Pancreas (tissue), 10 donors: ENCODE data around the gene GATD1. TPM values are rescaled to one million over a fixed set of nuclear protein-coding genes. Genes with fewer than 3 reads are reported as not detected.
A peak's percentile ranks its signal among the peaks of the same experiment; 100 is the strongest.

Source experiments
- ATAC-seq, 4 donors: fragments of 200-7000 bp; cut with Tn5 transposase; one replicate each; pipeline versions ENCODE4 v1.8.0 to v1.9.1; 2020; ENCODE audit warnings: mild to moderate bottlenecking in 4 of 4, moderate library complexity in 4 of 4
- DNase-seq, 6 donors: peaks; one replicate each; pipeline ENCODE4 v3.0.0-alpha.2; 2020
- FAIRE-seq: peaks from 2 replicates; lab custom pipeline; 2012; peaks lifted over from hg19 to GRCh38; lab: Jason Lieb, UNC
- H3K27ac ChIP-seq, 4 donors: fragments of 200-600 bp; sonication (generic); 1 replicate in 3 of 4; 2 replicates in 1 of 4; pipeline versions ENCODE4 v1.5.0 to v1.8.0; 2020
- H3K27me3 ChIP-seq, 4 donors: fragments of 200-600 bp; one replicate each; pipeline ENCODE4 v1.8.0; 2021
- H3K36me3 ChIP-seq, 3 donors: fragments of 200-600 bp; sonication (generic) in 1 of 3; one replicate each; pipeline versions ENCODE4 v1.5.0 to v1.8.0; 2020 to 2021
- H3K4me1 ChIP-seq, 3 donors: fragments of 200-600 bp; one replicate each; pipeline ENCODE4 v1.8.0; 2021
- H3K4me3 ChIP-seq, 4 donors: fragments of 200-600 bp; sonication (generic) in 2 of 4; one replicate each; pipeline versions ENCODE4 v1.5.0 to v1.8.0; 2020 to 2021
- H3K9me3 ChIP-seq, 4 donors: fragments of 200-600 bp; one replicate each; pipeline ENCODE4 v1.8.0; 2021
- CTCF ChIP-seq, 4 donors: fragments of 200-600 bp; sonication (generic) in 3 of 4; IDR thresholded peaks; one replicate each; pipeline versions ENCODE4 v1.5.0 to v1.8.0; 2021; ENCODE audit warnings: antibody characterized with exemption in 4 of 4
- WGBS, 2 donors: extraction: QIAGEN DNeasy Blood & Tissue Kit; methylation state at CpG; one replicate each; pipeline ENCODE4 v1.1.7; 2013; 5-methylcytosine and 5-hydroxymethylcytosine counted together
- intact Hi-C, 3 donors: fragments of 100-400 bp; cut with DNase I; formaldehyde crosslinking; loops; one replicate each; pipeline versions ENCODE4 v1.11.1 to v1.14.2; 2022
- polyA plus RNA-seq, 2 donors: library from polyadenylated mRNA; stranded (reverse); fragments of 200-250 nt; gene quantifications; one replicate each; pipeline ENCODE4 v1.2.3, GENCODE V29; 2013
- total RNA-seq, 6 donors: library from RNA; stranded (reverse); fragmentation: NEBNext Ultra II Directional in 4 of 6; extraction: Animal tissue kit (Norgen Biotek cat#: 25700) in 4 of 6; gene quantifications; one replicate each; pipeline versions ENCODE4 v1.2.1 to v1.2.4, GENCODE V29; 2021 to 2023
- donor health status: healthy with polysubstance abuse.
- donor health status: DM: no; HTN: no; CAD: no; lungs with moderate emphysema.
- donor health status: DM: no; HTN: no; CAD: no.
- donor health status: control.
- donor health status: control.
- donor health status: Bipolar disorder and iron deficiency.
- donor health status: DM: yes; HTN: yes; CAD: no.
- donor health status: DM: no; HTN: no; CAD: no.
- donor health status: DM: no; HTN: no; CAD: no.
- donor health status: DM: yes; HTN: yes; CAD: no.

Gene GATD1
- total and polyA plus RNA-seq, 8 donors = 13.6 to 43.2 (median 21.5) TPM

GRCh38 chr11:809287-810039 lies 32.2 kb upstream of the GATD1 start, which contains the start of gene RPLP2:
RPLP2 (plus strand) TSS chr11:809967; CDS start chr11:810235, 268 bp downstream.
- no peaks in the 10 kb centered on the region for H3K9me3 ChIP-seq
- DNase-seq (peak; percentile 97 to 99 (median 98)), FAIRE-seq (no peak), ATAC-seq (peak; percentile 89 to 94 (median 89))
- no peaks in the 10 kb centered on the region for H3K27me3 ChIP-seq
- TF ChIP-seq CTCF (IDR thresholded peaks at IDR 0.05) = no peak
- H3K27ac ChIP-seq = peak within 1 kb of the TSS; percentile 69 to 97 (median 94)
- whole genome bisulfite sequencing, 2 donors = 0% methylated on average over 70 to 81 of the region's 81 CpGs
- H3K36me3 ChIP-seq = peaks cover 0 to 18% (median 13%) of the 10 kb centered on the region in 3 donors
- intact Hi-C loops = no loop called here
- peaks cover 4 to 24% (median 14%) of the 10 kb centered on the region in 3 donors for H3K4me1 ChIP-seq
- H3K4me3 ChIP-seq = peak within 1 kb of the TSS; percentile 90 to 100 (median 94)

DNA sequence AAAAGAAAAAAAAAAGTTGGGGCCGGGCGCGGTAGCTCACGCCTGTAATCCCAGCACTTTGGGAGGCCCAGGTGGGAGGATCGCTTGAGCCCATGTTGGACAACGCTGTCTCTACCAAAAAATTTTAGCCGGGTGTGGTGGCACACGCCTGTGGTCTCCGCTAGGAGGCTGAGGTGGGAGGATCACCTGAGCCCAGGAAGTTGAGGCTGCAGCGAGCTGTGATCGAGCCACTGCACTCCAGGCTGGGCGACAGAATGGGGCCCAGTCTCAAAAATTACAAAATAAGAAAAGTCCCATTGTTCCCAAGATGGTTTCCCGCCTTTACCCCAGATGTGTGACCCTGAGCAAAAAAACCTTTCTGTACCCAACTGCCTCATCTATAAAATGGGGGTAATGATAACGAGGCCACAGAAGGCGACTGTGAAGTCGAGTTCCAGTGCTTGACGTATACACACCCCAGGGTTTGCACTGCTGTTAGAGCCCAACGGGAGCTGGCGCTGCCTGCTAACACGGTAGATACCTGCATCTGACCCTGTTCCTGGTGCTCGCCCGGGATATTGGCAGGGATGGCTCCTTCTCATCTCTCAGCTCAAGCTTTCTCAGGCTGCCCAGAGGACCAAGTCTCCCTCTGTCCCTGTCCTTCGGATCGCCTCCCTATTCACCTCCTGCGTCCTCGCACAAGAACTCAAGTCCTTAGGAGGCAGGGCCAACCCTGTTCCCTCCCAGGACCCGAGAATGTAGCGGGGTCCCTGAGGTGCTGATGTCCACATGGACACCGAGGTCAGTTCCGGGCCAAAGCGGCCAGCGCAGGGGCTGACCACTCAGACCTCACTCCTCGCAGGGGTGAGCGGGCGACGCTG lies 31.4 kb upstream of the GATD1 start:
- H3K9me3 ChIP-seq = no peaks in the 10 kb centered on the region
- ATAC-seq = peak in 1 of 4 donors; percentile 0
- WGBS, 2 donors = 30 to 33% methylated on average over 36 of the region's 36 CpGs
- TF ChIP-seq CTCF (IDR thresholded peaks at IDR 0.05) = no peak
- peaks cover 0 to 16% (median 13%) of the 10 kb centered on the region in 3 donors for H3K36me3 ChIP-seq
- no peak for FAIRE-seq
- H3K4me3 ChIP-seq = peak overlapping the region; percentile 90 to 100 (median 94)
- no peaks in the 10 kb centered on the region for H3K27me3 ChIP-seq
- H3K4me1 ChIP-seq = peaks cover 7 to 28% (median 18%) of the 10 kb centered on the region in 3 donors
- DNase-seq = no peak
- peak overlapping the region; percentile 69 to 97 (median 94) for H3K27ac ChIP-seq
- intact Hi-C loops = no loop called here

DNA sequence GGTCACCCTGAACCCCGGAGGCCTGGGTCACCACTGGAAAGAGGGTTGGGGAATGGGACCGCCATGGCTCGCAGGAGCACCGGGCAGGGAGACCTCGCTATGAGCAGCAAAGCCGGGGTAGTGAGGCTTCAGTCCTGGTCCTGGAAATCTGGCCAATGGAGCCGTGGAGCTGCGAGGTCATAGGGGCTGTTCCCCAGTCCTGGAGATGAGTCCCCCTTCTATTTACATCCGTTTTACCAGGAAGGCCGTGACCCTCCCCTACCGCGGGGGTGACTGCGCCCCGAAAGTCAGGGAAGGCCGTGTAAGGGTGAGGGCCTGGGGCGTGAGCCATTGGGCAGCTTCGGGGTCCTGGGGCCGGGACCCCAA lies 27.3 kb upstream of the GATD1 start:
- Histone ChIP-seq H3K27me3 (no peaks in the 10 kb centered on the region), H3K9me3 (no peaks in the 10 kb centered on the region), H3K4me1 (peaks cover 7 to 16% (median 12%) of the 10 kb centered on the region in 3 donors), H3K36me3 (no peaks in the 10 kb centered on the region), H3K4me3 (peak overlapping the region; percentile 40 to 62 (median 54)), H3K27ac (peak overlapping the region; percentile 66 to 87 (median 78))
- ATAC-seq (no peak), DNase-seq (peak in 2 of 6 donors; percentile 43 to 76), FAIRE-seq (no peak)
- 9 to 11% methylated on average over 18 of the region's 18 CpGs for WGBS, 2 donors
- TF ChIP-seq CTCF (IDR thresholded peaks at IDR 0.05) = no peak
- intact Hi-C loops = no loop called here

DNA sequence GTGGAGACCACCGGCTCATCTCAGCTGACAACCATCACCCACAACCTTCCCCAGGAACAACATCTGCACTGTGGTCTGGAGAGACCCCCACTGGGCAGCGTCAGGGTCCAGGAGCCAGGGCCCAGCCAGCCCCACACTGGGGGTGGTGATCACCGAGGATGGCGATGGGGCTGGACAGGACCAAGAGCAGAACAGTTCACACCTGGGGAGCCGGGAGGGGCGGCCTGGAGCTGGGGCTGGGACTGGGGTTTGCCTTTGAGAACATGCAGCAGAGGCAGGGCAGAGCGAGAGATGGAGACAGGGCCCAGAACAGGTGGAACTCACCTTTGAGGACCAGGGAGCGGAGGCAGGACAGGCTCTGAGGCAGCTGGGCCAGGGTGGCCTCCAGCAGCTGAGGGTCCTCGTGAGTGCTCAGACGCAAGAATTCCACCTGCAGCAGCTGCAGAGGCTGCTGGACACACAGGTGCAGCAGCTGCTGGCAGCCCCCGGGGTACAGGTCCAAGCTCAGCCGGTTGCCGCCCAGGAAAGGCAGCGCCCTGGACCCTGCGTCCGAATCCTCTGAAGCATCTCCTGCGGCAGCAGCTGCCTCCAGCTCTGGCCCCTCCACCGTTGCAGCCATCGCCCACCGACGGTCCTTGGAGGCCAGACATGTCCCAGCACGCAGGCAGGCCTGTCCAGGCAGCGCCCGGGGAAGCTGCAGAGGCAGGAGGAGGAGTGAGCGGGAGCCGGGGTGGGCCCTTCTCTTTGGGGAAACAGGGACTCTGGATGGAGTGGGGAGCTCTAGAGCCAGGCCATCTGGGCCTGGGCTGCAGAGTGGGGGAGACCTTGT lies 26.7 kb upstream of the GATD1 start:
- no peak for TF ChIP-seq CTCF (IDR thresholded peaks at IDR 0.05)
- Histone ChIP-seq H3K27me3 (no peaks in the 10 kb centered on the region), H3K9me3 (no peaks in the 10 kb centered on the region), H3K27ac (no peak overlapping the region), H3K4me1 (peaks cover 7 to 16% (median 12%) of the 10 kb centered on the region in 3 donors), H3K4me3 (peak overlapping the region in 2 of 4 donors; percentile 55 to 62), H3K36me3 (no peaks in the 10 kb centered on the region)
- intact Hi-C loops = no loop called here
- ATAC-seq = no peak
- FAIRE-seq = no peak
- 64 to 70% methylated on average over 24 to 26 of the region's 26 CpGs for WGBS, 2 donors
- peak in 3 of 6 donors; percentile 49 to 82 (median 60) for DNase-seq
